Measurements from ENCODE around the gene AJAP1.

Gene AJAP1

GRCh38 chr1:4681026-4681425 lies 26.6 kb downstream of the AJAP1 start:
- no peak for DNase-seq (ENCODE audit: low read depth, low spot score)

DNA sequence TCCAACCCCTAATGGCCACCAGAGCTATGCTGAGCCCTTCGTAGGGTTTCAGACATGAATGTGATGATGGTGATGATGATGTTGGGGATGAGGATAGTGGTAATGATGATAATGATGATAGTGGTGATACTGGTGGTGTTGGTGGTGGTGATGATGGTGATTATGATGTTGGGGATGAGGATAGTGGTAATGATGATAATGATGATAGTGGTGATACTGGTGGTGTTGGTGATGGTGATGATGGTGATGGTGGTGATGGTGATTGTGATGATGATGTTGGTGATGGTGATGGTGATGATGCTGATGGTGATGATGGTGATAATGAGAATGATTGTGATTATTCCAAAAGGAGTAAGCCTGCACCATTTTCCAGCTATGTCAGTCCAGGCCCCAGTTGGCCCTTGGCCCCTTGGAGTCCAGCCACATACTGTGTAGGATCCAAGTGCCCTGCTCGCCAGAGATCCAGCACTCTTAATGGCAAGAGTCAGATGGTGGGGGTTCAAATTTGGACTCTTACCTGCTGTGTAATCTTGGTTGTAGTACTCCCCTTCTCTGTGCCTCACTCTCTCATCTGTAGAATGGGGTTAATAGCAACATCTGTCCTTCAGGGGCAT lies 28.3 kb downstream of the AJAP1 start:
- DNase-seq (ENCODE audit: low read depth, low spot score): no peak

DNA sequence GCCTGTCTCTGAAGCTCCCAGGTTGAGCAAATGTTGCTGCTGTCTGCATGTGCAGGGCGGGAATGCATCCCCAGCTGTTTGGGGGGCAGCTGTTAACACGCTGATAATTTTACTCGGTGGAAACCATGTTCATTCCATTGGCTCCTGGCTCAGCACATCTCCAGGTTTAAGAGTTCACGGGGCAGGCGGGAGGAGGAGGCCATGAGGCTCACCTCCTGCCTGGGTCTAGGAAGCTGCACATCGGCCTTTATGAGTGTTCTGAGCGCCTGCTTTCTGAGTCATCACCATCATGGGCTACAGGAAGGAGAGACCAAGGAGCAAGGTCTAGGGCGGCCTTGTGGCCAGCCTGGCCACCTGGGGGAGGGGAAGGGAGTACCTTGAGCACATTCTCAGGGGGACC lies 29.7 kb downstream of the AJAP1 start:
- no peak for DNase-seq (ENCODE audit: low read depth, low spot score)

DNA sequence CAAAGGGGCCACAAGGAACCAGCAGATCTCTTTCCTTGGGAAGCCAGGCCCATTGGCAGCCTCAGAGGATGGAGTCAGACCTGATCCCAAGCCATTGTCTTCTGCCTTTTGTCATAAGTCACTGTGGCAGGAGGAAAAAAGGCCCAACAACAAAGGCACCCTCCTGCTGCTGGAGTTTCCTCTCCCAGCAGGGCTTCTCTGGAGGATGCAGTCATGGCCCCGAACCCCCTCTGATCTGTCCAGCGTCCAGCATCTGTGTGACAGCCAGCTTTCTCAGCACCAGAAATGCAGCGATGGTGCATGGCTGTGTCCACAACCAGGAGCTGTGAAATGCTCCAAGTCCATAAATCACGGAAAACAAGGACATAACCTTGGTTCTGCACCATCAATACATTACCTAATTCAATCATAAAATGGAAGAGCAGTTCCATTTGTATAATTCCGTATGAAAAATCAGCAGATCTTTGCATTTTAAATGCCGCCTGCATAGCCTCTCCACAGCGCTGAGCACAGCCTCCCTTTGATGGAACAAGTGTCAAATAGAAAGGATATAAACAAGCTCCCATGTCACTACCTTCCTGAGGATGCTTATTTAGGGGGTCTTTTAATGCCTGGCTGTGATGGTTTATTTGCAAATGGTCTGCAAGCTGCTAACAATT lies 30.6 kb downstream of the AJAP1 start:
- DNase-seq (ENCODE audit: low read depth, low spot score): no peak

DNA sequence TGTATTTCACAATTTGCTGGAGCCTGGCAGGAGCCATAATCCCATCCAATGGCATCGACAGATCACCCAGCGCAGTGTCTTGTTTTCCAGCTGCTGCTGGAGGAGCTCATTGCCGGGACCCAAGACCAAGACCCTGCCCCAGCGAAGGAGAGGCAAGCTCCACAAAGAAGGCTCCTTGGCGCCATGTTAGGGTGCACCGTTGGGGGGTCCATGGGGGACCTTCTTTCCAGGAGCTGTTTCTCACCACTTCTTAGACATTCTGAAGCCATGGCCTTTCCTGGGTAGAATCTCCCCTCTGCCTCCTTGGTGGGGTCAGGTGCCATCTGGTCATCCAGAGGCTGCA lies 31.1 kb downstream of the AJAP1 start:
- DNase-seq (ENCODE audit: low read depth, low spot score): no peak

DNA sequence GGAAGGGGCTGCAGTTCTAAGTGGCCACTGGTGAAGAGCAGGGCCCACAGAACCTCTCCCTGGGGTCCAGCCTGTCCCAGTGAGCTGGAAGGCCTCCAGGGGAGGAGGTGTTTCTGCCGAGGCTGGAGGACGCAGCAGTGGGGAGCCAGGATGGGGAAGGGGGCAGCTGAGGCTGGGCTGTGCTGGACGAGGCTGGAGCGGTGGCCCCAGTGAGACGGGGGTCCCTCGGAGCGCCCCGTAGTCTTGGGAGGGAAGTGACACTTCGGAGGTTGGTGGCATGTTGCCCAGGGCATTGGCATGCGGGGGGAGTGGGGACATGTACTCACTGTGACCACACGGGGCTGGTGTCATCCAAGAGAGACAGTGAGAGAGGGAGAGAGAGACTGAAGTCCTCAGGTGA lies 33.5 kb downstream of the AJAP1 start:
- no peak for DNase-seq (ENCODE audit: low read depth, low spot score)

GRCh38 chr1:4689271-4689935 lies 35.0 kb downstream of the AJAP1 start:
- DNase-seq (ENCODE audit: low read depth, low spot score): no peak

DNA sequence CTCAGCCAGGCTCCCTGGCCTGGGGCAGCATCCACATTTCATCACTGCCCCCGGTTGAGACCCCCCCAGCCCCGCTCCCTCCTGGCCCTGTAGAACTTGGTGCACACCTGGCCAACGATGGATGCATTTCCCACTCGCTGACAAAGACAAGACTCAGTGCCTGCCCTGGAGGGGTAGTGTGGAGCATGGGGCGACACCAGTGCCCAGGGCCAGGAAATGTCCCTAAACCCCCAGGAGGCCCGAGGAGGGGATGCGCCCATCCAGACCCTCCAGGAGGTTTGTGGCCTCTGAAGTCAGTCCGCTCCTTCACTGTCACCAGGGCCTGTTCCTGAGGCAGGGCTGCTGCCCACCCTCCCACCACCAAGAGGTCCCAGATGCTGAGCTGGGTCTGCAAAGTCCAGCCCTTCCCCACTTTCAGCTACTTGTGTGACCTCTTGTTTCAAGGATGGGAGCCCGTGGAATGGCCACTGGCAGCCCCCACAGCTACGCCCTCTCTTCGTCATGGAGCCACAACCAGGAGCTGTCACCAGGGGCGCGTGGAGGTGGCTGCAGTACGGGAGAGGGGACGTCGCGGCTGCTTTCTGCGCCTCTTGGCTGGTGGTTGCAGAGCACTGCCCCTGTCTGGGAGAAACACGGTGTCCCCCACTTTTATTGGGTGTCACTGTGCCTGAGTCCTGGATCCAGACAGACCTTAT lies 35.7 kb downstream of the AJAP1 start:
- no peak for DNase-seq (ENCODE audit: low read depth, low spot score)

GRCh38 chr1:4690951-4691675 lies 36.7 kb downstream of the AJAP1 start:
- DNase-seq (ENCODE audit: low read depth, low spot score): no peak

- no peak for DNase-seq (ENCODE audit: low read depth, low spot score)
Observed at GRCh38 chr1:4691766-4692405, 37.5 kb downstream of the AJAP1 start.

GRCh38 chr1:4692437-4692836 lies 38.0 kb downstream of the AJAP1 start:
- no peak for DNase-seq (ENCODE audit: low read depth, low spot score)

- no peak for DNase-seq (ENCODE audit: low read depth, low spot score)
Observed at GRCh38 chr1:4693331-4693730, 38.9 kb downstream of the AJAP1 start.

- DNase-seq (ENCODE audit: low read depth, low spot score): no peak
Observed at GRCh38 chr1:4693891-4694290, 39.5 kb downstream of the AJAP1 start.

DNA sequence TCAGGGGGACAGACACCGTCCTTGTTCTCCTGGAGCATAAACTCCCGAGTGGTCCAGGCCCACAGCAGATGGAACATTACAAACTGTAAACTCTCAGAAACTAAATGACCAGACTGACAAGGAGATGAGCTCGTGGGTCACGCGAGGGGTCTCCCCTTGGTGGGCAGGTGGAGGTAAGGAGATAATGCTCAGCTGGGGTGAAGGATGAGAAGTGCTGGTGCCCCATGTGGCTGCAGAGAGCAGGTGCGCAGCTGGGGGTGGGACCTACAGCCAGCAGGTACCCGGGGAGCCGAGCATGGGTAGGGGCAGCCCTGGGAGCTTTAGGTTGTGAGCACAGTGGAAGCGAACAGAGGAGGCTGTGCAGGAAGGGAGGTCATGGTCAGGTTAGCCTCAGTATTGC lies 40.1 kb downstream of the AJAP1 start:
- DNase-seq (ENCODE audit: low read depth, low spot score): no peak

- no peak for DNase-seq (ENCODE audit: low read depth, low spot score)
Observed at GRCh38 chr1:4695241-4695640, 40.8 kb downstream of the AJAP1 start.

GRCh38 chr1:4696161-4696745 lies 41.8 kb downstream of the AJAP1 start:
- DNase-seq (ENCODE audit: low read depth, low spot score): no peak

GRCh38 chr1:4696753-4697152 lies 42.3 kb downstream of the AJAP1 start:
- DNase-seq (ENCODE audit: low read depth, low spot score): no peak

GRCh38 chr1:4697801-4698200 lies 43.4 kb downstream of the AJAP1 start:
- DNase-seq (ENCODE audit: low read depth, low spot score): no peak

DNA sequence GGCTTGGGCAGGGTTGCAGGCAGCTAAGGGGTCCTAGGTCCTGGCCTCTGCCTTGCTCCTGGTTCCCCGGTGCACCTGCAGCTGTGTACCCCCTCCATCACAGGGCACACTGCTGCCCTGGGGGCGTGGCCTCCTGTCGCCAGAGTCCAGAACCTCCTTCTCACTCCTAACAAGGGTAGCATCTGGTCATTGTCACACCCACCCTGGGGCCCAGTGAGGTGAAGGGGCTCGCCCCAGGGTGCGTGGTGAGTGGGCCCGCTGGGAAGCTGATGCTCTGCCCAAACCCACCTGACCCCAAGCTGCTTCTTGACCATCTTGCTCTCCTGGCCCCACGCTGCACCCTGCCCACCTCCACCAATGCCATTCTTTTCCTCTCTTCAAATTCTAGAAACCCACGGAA lies 44.5 kb downstream of the AJAP1 start:
- no peak for DNase-seq (ENCODE audit: low read depth, low spot score)

DNA sequence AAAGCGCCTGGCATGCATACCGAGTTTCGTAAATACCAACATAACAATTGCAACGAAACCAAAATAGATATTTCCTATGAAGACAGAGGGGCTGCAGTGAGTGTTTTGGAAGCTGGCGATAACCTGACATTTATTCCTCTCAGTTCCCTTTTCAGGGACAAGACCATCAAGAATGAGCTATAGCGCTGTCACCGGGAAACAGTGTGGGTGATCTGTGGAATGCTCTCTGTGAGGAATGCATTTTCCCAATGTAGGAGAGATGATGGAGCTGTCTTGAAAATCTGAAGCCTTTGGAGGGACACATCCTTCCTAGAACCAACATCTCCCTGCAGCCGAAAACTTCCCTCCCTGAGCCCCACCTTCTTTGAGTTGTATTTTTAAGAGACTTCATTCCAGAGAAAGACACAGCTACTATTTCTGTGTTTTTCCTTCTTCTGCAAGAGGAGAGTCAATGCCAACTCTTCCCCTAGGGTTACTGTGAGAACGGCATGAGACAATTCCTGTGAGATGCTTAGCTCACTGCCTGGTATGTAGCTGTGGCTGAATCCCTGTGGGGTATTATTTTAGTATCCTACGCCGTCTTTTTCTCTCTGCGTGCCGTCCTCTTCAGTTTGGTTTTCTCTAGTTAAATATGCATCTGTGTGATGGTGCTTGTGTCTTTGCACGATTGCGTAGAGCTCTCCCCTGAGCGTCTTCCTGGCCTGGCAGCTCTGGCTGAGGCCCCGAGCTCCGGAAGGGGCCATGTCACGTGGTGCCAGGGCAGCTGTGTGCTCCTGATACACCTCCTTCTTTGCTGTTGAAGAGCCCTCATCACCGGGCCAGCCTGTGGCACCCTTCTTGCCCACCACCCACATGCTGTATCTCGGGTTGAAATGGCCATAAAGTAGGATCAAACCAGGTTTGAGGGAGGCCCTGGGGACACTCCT lies 45.2 kb downstream of the AJAP1 start:
- DNase-seq (ENCODE audit: low read depth, low spot score): no peak

All from activated naive CD8-positive, alpha-beta T cell treated with anti-CD3 and anti-CD28 coated beads, Interleukin-2, amount 50 U/mL, for 16 hours (primary cell).